B cell (primary cell): Measurements from ENCODE around the gene FGD4. TPM values are rescaled to one million over a fixed set of nuclear protein-coding genes. Genes with fewer than 3 reads are reported as not detected.

ENCODE experiments used
- ATAC-seq: fragments of 200-7000 bp; cut with Tn5 transposase; one replicate; pipeline ENCODE4 v1.10.0; 2021; ENCODE audit warnings: low read depth, mild to moderate bottlenecking, moderate number of reproducible peaks, moderate library complexity
- CTCF ChIA-PET: fragments of 350-600 bp; sonication (Branson Sonifier 250); formaldehyde crosslinking; loops from one replicate; lab custom pipeline; 2021; ENCODE audit warnings: antibody characterized with exemption, inconsistent platforms; lab: Charles Lee
- POLR2A ChIA-PET: fragments of 350-600 bp; sonication (Branson Sonifier 250); formaldehyde crosslinking; loops from one replicate; lab custom pipeline; 2021; ENCODE audit warnings: antibody characterized with exemption; lab: Charles Lee
- DNase-seq: peaks from one replicate; pipeline ENCODE4 v3.0.0; 2013
- H2AFZ ChIP-seq: 2 replicates; pipeline ENCODE4 v1.6.1; 2012; ENCODE audit warnings: mild to moderate bottlenecking, low read depth, low read length; ENCODE audit not compliant: insufficient read depth, poor library complexity, severe bottlenecking
- H3K27ac ChIP-seq, 2 donors: 1 replicate in 1 of 2; 2 replicates in 1 of 2; pipeline ENCODE4 v1.5.1; 2012 to 2013; ENCODE audit warnings: low read length in 2 of 2, mild to moderate bottlenecking in 2 of 2, moderate library complexity in 1 of 2
- H3K27me3 ChIP-seq, 4 experiments: fragments of 200-600 bp in 1 of 4; sonication (generic) in 1 of 4; replicated peaks in 1 of 4; 1 replicate in 2 of 4; 2 replicates in 2 of 4; pipeline versions ENCODE4 v1.6.1 to v1.7.0; 2013 to 2016; ENCODE audit warnings: low read length in 3 of 4, mild to moderate bottlenecking in 2 of 4, mixed read lengths in 1 of 4, moderate library complexity in 1 of 4; ENCODE audit not compliant: insufficient read depth in 4 of 4, control insufficient read depth in 3 of 4; ENCODE audit errors: control extremely low read depth in 1 of 4
- H3K36me3 ChIP-seq, 2 experiments: replicated peaks in 1 of 2; 1 replicate in 1 of 2; 2 replicates in 1 of 2; pipeline versions ENCODE4 v1.6.1 to v1.7.1; 2013; ENCODE audit warnings: low read length in 1 of 2; ENCODE audit not compliant: insufficient read depth in 2 of 2, control insufficient read depth in 1 of 2; ENCODE audit errors: control extremely low read depth in 1 of 2, extremely low read depth in 1 of 2
- H3K4me1 ChIP-seq, 2 donors: fragments of 200-600 bp in 1 of 2; sonication (generic) in 1 of 2; 1 replicate in 1 of 2; 2 replicates in 1 of 2; pipeline versions ENCODE4 v1.5.1 to v1.6.1; 2013 to 2017; ENCODE audit warnings: low read length in 2 of 2; ENCODE audit not compliant: control insufficient read depth in 2 of 2, insufficient read depth in 2 of 2
- H3K4me2 ChIP-seq: replicated peaks from 2 replicates; pipeline ENCODE3; 2012; ENCODE audit warnings: mild to moderate bottlenecking, low read depth, low read length; ENCODE audit not compliant: poor library complexity, severe bottlenecking
- H3K4me3 ChIP-seq, 5 experiments: fragments of 200-600 bp in 1 of 5; sonication (generic) in 1 of 5; 1 replicate in 3 of 5; 2 replicates in 2 of 5; pipeline versions ENCODE4 v1.5.1 to v1.7.0; 2011 to 2016; ENCODE audit warnings: low read length in 4 of 5, mild to moderate bottlenecking in 4 of 5, low read depth in 2 of 5, control low read depth in 1 of 5, moderate library complexity in 1 of 5; ENCODE audit not compliant: insufficient read depth in 1 of 5; ENCODE audit errors: control extremely low read depth in 1 of 5, extremely low read depth in 1 of 5
- H3K79me2 ChIP-seq: fragments of 200-600 bp; sonication (generic); one replicate; pipeline ENCODE4 v1.6.0; 2016; ENCODE audit warnings: low read length; ENCODE audit not compliant: control insufficient read depth, insufficient read depth
- H3K9ac ChIP-seq: fragments of 200-600 bp; sonication (generic); 2 replicates; pipeline ENCODE4 v1.6.1; 2017; ENCODE audit warnings: mild to moderate bottlenecking, low read length, moderate library complexity
- H3K9me3 ChIP-seq, 3 donors: one replicate each; pipeline versions ENCODE4 v1.6.1 to v1.7.1; 2013; ENCODE audit warnings: low read length in 2 of 3; ENCODE audit not compliant: control insufficient read depth in 2 of 3, insufficient read depth in 1 of 3; ENCODE audit errors: control extremely low read depth in 1 of 3
- H4K20me1 ChIP-seq: 2 replicates; pipeline ENCODE4 v1.6.0; 2012; ENCODE audit warnings: mild to moderate bottlenecking, low read length; ENCODE audit not compliant: insufficient read depth, control insufficient read depth, poor library complexity, severe bottlenecking
- H3K27ac Mint-ChIP-seq: one replicate; pipeline ENCODE4 v1.8.0; 2021; ENCODE audit warnings: mixed read lengths
- H3K27me3 Mint-ChIP-seq: one replicate; pipeline ENCODE4 v1.8.0; 2021; ENCODE audit warnings: mixed read lengths
- H3K4me1 Mint-ChIP-seq: one replicate; pipeline ENCODE4 v1.8.0; 2021; ENCODE audit warnings: mixed read lengths
- H3K4me3 Mint-ChIP-seq: one replicate; pipeline ENCODE4 v1.8.0; 2021; ENCODE audit warnings: mixed read lengths
- H3K9me3 Mint-ChIP-seq: one replicate; pipeline ENCODE4 v1.8.0; 2022; ENCODE audit warnings: mixed read lengths; ENCODE audit not compliant: insufficient read depth
- EZH2 ChIP-seq: IDR thresholded peaks from 2 replicates; pipeline ENCODE4 v1.6.1; 2012; ENCODE audit warnings: borderline replicate concordance, low read depth, mild to moderate bottlenecking, moderate library complexity, low read length; ENCODE audit not compliant: insufficient read depth, poor library complexity, severe bottlenecking
- WGBS: methylation state at CpG from one replicate; pipeline ENCODE4 v1.1.5; 2013; ENCODE audit warnings: missing lambda C conversion rate; ENCODE audit not compliant: insufficient coverage; 5-methylcytosine and 5-hydroxymethylcytosine counted together
- intact Hi-C: fragments of 100-400 bp; cut with micrococcal nuclease; formaldehyde crosslinking; loops from one replicate; pipeline ENCODE4 v1.10.0; 2022
- polyA plus RNA-seq: library from polyadenylated mRNA; depleted of rRNA; stranded (reverse); fragments of >200 nt; gene quantifications from 2 replicates; pipeline ENCODE4 v1.2.3, GENCODE V29; 2012
- total RNA-seq, 2 donors: library from RNA; stranded (reverse); fragments of 120-200 nt in 1 of 2; gene quantifications; 1 replicate in 1 of 2; 2 replicates in 1 of 2; pipeline versions ENCODE4 v1.2.3 to v1.2.4, GENCODE V29; 2013 to 2022
- TF ChIP-seq, protein P1 (sequence below): fragments of 200-600 bp; IDR thresholded peaks from one replicate; pipeline ENCODE4 v1.8.0; 2022; ENCODE audit warnings: antibody characterized with exemption, mild to moderate bottlenecking

The FGD4 gene
- total and polyA plus RNA-seq, 2 donors (not counting 1 experiment from before 2014, with no cell fraction given): 2.1 to 2.8 TPM

DNA sequence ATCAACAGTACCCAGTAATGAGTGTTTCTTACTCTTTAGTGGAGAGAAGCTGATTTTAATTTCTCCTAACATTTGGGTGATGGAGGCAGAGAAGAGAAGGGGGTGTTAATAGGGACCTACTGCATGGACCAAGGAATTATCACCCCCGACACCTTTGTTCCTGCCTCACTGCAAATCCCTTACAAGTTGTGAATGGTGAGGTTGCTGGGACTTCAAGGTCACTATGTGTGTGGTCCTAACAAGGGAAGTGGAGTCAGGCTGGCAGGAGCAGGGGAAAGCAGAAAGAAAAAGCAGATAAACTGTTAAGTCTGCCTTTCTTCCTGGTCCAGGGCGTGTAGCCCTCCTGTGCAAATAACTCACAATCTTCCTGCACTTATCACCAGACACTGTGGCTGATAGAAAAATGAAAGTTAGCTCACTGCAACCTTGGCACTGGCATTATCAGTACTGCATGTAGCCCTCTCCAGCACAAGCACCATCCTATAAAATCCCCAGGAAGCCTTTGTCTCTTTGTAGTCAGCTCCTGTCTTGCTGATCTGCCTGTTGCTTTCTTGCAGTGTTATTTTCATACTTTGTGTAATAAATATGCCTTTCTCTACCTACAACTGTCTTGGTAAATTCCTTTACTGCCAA, 167.4 kb downstream of the FGD4 start:
- Histone ChIP-seq H3K9ac (no peak overlapping the region), H3K4me1 (no peaks in the 10 kb centered on the region), H3K4me2 (no peak overlapping the region), H3K27ac (no peak overlapping the region), H3K79me2 (peaks cover 1% of the 10 kb centered on the region), H4K20me1 (no peaks in the 10 kb centered on the region), H3K4me3 (no peak overlapping the region), H3K27me3 (no peaks in the 10 kb centered on the region), H2AFZ (no peak overlapping the region), H3K9me3 (no peaks in the 10 kb centered on the region), H3K36me3 (peaks cover 3% of the 10 kb centered on the region in 2 experiments)
- no peak for ATAC-seq
- ChIA-PET CTCF (no interaction called here), POLR2A (no interaction called here)
- Mint-ChIP-seq H3K4me1 (peaks cover 7% of the 10 kb centered on the region), H3K27ac (no peak overlapping the region), H3K27me3 (no peaks in the 10 kb centered on the region), H3K4me3 (no peak overlapping the region), H3K9me3 (no peaks in the 10 kb centered on the region)
- whole genome bisulfite sequencing: no CpG with 5 or more reads among the region's 2 CpGs
- intact Hi-C loops: no loop called here
- no peak for TF ChIP-seq EZH2
- TF ChIP-seq, protein P1, sequence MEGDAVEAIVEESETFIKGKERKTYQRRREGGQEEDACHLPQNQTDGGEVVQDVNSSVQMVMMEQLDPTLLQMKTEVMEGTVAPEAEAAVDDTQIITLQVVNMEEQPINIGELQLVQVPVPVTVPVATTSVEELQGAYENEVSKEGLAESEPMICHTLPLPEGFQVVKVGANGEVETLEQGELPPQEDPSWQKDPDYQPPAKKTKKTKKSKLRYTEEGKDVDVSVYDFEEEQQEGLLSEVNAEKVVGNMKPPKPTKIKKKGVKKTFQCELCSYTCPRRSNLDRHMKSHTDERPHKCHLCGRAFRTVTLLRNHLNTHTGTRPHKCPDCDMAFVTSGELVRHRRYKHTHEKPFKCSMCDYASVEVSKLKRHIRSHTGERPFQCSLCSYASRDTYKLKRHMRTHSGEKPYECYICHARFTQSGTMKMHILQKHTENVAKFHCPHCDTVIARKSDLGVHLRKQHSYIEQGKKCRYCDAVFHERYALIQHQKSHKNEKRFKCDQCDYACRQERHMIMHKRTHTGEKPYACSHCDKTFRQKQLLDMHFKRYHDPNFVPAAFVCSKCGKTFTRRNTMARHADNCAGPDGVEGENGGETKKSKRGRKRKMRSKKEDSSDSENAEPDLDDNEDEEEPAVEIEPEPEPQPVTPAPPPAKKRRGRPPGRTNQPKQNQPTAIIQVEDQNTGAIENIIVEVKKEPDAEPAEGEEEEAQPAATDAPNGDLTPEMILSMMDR: no peak
- DNase-seq: no peak

DNA sequence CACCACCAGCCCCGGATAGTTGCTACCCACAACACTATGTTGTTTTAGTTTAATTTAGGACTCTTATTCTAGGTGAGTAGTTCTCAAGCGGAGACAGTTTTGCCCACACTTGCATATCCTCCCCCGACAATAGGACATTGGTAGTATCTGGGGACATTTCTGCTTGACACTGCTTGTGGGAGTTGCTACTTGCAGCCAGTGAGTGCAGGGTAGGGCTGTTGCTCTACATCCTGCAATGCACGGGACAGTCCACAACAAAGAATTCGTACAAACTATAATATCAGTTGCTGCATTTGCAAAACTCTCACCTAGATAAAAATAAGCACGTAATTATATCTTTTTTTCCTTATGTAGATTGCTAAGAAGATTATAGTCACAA, 167.9 kb downstream of the FGD4 start:
- DNase-seq (no peak), ATAC-seq (no peak)
- intact Hi-C loops: no loop called here
- no peaks in the 10 kb centered on the region for H3K9me3 Mint-ChIP-seq
- no peak overlapping the region for H3K27ac ChIP-seq
- peaks cover 3% of the 10 kb centered on the region in 2 experiments for H3K36me3 ChIP-seq
- H3K4me2 ChIP-seq: no peak overlapping the region
- POLR2A ChIA-PET: no interaction called here
- H3K4me1 Mint-ChIP-seq: peaks cover 7% of the 10 kb centered on the region
- no peak overlapping the region for H3K4me3 Mint-ChIP-seq
- H4K20me1 ChIP-seq: no peaks in the 10 kb centered on the region
- no peaks in the 10 kb centered on the region for H3K27me3 ChIP-seq
- no peaks in the 10 kb centered on the region for H3K4me1 ChIP-seq
- no peak overlapping the region for H2AFZ ChIP-seq
- H3K27ac Mint-ChIP-seq: no peak overlapping the region
- CTCF ChIA-PET: no interaction called here
- WGBS: 71% methylated on average over 1 of the region's 6 CpGs
- no peak overlapping the region for H3K9ac ChIP-seq
- TF ChIP-seq, protein P1: no peak
- no peak for TF ChIP-seq EZH2
- no peaks in the 10 kb centered on the region for H3K9me3 ChIP-seq
- H3K79me2 ChIP-seq: no peaks in the 10 kb centered on the region
- no peak overlapping the region for H3K4me3 ChIP-seq
- H3K27me3 Mint-ChIP-seq: no peaks in the 10 kb centered on the region
